ENCODE results near the gene CCDC136. TPM values are rescaled to one million over a fixed set of nuclear protein-coding genes. Genes with fewer than 3 reads are reported as not detected.

CCDC136 gene
- total RNA-seq, 1 experiment from 2014 or later: 31.1 TPM

DNA sequence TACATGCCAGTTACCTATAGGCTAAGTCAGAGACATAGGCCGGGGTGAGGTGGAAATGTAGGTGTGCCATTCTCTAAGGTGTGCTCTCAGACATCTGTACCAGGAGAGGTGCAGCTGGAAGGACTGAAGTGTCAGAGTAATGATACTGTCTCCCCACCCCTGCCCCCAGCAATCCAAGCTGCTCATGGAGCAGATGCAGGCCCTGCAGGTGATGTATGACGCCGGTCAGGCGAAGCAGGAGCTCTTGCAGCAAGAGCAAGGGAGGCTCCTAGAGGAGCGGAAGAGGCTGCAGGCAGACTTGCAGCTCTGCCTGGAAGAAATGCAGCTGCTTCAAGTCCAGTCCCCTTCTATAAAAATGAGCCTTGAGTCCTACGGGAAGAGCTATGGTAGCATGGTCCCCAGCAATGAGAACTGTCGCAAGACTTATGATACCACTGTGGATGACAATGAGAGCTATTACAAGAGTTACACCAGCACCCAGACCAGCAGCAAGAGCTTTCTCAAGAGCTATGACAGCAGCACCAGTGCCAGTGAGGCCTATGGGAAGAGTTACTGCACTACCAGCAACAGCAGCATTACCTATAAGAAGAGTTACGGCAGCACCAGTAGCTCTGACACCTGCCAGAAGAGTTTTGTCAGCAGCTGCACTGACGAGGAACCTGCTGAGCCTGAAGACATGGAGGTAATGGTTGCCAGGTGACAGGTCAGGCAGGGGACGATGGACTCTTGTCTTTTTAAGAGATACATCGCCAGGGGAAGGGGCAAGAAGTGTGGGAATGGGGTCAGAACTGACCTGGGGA lies 20.1 kb downstream of the CCDC136 start:
- no peaks in the 10 kb centered on the region for H3K9me3 Mint-ChIP-seq
- WGBS (ENCODE audit: extremely low coverage, insufficient read length, low lambda C conversion rate): no CpG with 5 or more reads among the region's 11 CpGs
- no peak overlapping the region for H3K23ac ChIP-seq (ENCODE audit: insufficient read length, low read depth, low read length)
- no peak overlapping the region for H3K4ac ChIP-seq (ENCODE audit: low read depth, low read length)
- peaks cover 3 to 39% (median 14%) of the 10 kb centered on the region in 3 experiments; a peak in 6 of 7 replicates for H3K36me3 Mint-ChIP-seq (ENCODE audit: insufficient read depth in 1 of 3, low read depth in 3 of 3)
- no peak overlapping the region for H3K27ac Mint-ChIP-seq
- H2BK12ac ChIP-seq (ENCODE audit: insufficient read length, low read depth, low read length): no peak overlapping the region
- H3K4me1 ChIP-seq (ENCODE audit: insufficient read depth, low read length): 0 out of 2 replicates have a peak, but pooled peaks cover 3% of the 10 kb centered on the region
- no peaks in the 10 kb centered on the region for H3K23me2 ChIP-seq (ENCODE audit: insufficient read length, low read depth, low read length, poor library complexity, severe bottlenecking)
- no peaks in the 10 kb centered on the region for H3K79me2 ChIP-seq (ENCODE audit: insufficient read depth, low read length)
- no peak overlapping the region for H2BK5ac ChIP-seq (ENCODE audit: insufficient read length, low read length)
- no peak overlapping the region for H3K4me3 Mint-ChIP-seq
- H3K27ac ChIP-seq (ENCODE audit: insufficient read length, low read depth, low read length): no peak overlapping the region
- no peak overlapping the region for H3T11ph ChIP-seq (ENCODE audit: low read length)
- peaks cover 0 to 6% of the 10 kb centered on the region in 2 experiments; a peak in 3 of 4 replicates for H3K4me1 Mint-ChIP-seq
- H2AFZ ChIP-seq (ENCODE audit: low read length): no peak overlapping the region
- H2BK120ac ChIP-seq (ENCODE audit: low read depth, low read length, poor library complexity, severe bottlenecking): no peak overlapping the region
- no peak overlapping the region for H2BK20ac ChIP-seq (ENCODE audit: low read depth, low read length, poor library complexity, severe bottlenecking)
- H4K20me1 ChIP-seq (ENCODE audit: control insufficient read depth, insufficient read depth, insufficient read length): no peaks in the 10 kb centered on the region
- no peak overlapping the region for H4K91ac ChIP-seq (ENCODE audit: insufficient read length, low read depth, low read length)
- H3K27me3 Mint-ChIP-seq (ENCODE audit: low read depth): no peaks in the 10 kb centered on the region
- no peak overlapping the region; the same call in 1 of the 2 replicates for H3K14ac ChIP-seq (ENCODE audit: insufficient read depth, low read length)
- no peak overlapping the region for H2BK15ac ChIP-seq (ENCODE audit: low read depth, low read length)
- H3K9ac ChIP-seq (ENCODE audit: extremely low read depth, insufficient read length, low read length): no peak overlapping the region
- H3K56ac ChIP-seq (ENCODE audit: insufficient read length, low read depth, low read length): no peak overlapping the region
- H2AK5ac ChIP-seq (ENCODE audit: insufficient read length, low read length): no peak overlapping the region
- no peak overlapping the region for H4K8ac ChIP-seq (replicated peaks; ENCODE audit: insufficient read length, low read depth, low read length)
- no peaks in the 10 kb centered on the region for H3K79me1 ChIP-seq (ENCODE audit: insufficient read depth, low read depth, low read length, poor library complexity, severe bottlenecking)
- DNase-seq: no peak
- H4K5ac ChIP-seq (ENCODE audit: insufficient read length, low read depth, low read length): no peak overlapping the region
- TF ChIP-seq, protein P1, sequence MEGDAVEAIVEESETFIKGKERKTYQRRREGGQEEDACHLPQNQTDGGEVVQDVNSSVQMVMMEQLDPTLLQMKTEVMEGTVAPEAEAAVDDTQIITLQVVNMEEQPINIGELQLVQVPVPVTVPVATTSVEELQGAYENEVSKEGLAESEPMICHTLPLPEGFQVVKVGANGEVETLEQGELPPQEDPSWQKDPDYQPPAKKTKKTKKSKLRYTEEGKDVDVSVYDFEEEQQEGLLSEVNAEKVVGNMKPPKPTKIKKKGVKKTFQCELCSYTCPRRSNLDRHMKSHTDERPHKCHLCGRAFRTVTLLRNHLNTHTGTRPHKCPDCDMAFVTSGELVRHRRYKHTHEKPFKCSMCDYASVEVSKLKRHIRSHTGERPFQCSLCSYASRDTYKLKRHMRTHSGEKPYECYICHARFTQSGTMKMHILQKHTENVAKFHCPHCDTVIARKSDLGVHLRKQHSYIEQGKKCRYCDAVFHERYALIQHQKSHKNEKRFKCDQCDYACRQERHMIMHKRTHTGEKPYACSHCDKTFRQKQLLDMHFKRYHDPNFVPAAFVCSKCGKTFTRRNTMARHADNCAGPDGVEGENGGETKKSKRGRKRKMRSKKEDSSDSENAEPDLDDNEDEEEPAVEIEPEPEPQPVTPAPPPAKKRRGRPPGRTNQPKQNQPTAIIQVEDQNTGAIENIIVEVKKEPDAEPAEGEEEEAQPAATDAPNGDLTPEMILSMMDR (conservative IDR thresholded peaks at IDR 0.05): no peak
- no peak overlapping the region for H3K18ac ChIP-seq (ENCODE audit: insufficient read length, low read depth, low read length)
- H3K27me3 ChIP-seq (ENCODE audit: insufficient read depth, low read length): no peaks in the 10 kb centered on the region
- H3K9me3 ChIP-seq (ENCODE audit: control insufficient read depth, low read depth, low read length): no peaks in the 10 kb centered on the region
- no peak overlapping the region for H3K4me2 ChIP-seq (ENCODE audit: insufficient read depth, insufficient read length, low read length)
